Erythroblast (primary cell): ENCODE results near the gene VAV1.

Experiments used
- DNase-seq, 2 experiments: peaks; one replicate each; lab custom pipeline; 2025; lab: John Stamatoyannopoulos, UW
- GATA1 ChIP-seq: IDR thresholded peaks from 2 replicates; pipeline ENCODE4 v1.6.1; 2011; ENCODE audit warnings: low read depth, mild to moderate bottlenecking, control low read depth, low read length, moderate library complexity
- POLR2A ChIP-seq: IDR thresholded peaks from 2 replicates; pipeline ENCODE4 v1.6.1; 2011; ENCODE audit warnings: mild to moderate bottlenecking, low read length

Gene VAV1

GRCh38 chr19:6834433-6834832 is 61.9 kb downstream of the VAV1 start:
- TF ChIP-seq POLR2A (no peak), GATA1 (no peak)
- no peak for DNase-seq

- DNase-seq, result no peak
- TF ChIP-seq GATA1, result no peak
- no peak for TF ChIP-seq POLR2A
These were observed 63.0 kb downstream of the VAV1 start for GRCh38 chr19:6835501-6835900.

DNA sequence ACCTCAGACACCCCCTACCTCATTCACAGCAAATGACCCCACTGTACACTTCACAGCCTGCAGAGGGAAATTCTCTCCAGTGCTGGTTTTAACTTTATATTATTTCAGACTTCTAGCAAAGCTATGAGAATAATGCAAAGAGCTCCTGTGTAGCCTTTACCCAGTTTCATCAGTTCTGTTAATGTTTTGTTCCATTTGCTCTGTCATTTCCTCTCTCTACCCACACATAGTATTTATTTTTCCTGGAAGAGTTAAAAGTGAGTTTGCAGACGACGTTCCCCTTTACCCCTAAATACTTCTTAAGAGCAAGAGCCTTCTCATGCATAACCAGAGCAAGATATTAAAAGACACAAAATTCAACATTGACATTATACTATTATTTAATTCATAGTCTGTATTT is 65.0 kb downstream of the VAV1 start:
- DNase-seq, result no peak
- TF ChIP-seq GATA1 (no peak), POLR2A (no peak)

DNA sequence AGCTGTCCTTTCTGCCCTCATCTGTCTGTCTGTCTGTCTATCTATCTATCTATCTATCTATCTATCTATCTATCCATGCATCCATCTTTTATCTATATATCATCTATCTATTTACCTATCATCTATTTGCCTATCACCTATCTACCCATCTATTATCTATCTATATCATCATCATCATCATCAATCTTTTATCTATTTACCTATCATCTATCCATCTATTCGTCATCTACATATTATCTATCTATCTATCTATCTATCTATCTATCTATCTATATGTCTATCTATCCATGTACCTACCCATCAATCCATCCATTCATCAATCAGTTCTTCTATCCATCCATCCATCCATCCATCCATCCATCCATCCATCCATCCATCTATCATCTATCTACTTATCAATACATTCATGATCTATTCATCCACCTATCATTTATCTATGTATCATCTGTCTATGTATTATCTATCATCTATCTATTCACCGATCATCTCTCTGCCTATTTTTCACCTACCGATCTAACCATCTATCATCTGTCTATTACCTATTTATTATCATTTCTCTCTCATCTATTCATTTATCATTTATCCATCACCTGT is 65.7 kb downstream of the VAV1 start:
- TF ChIP-seq GATA1 (no peak), POLR2A (no peak)
- DNase-seq, result no peak

DNA sequence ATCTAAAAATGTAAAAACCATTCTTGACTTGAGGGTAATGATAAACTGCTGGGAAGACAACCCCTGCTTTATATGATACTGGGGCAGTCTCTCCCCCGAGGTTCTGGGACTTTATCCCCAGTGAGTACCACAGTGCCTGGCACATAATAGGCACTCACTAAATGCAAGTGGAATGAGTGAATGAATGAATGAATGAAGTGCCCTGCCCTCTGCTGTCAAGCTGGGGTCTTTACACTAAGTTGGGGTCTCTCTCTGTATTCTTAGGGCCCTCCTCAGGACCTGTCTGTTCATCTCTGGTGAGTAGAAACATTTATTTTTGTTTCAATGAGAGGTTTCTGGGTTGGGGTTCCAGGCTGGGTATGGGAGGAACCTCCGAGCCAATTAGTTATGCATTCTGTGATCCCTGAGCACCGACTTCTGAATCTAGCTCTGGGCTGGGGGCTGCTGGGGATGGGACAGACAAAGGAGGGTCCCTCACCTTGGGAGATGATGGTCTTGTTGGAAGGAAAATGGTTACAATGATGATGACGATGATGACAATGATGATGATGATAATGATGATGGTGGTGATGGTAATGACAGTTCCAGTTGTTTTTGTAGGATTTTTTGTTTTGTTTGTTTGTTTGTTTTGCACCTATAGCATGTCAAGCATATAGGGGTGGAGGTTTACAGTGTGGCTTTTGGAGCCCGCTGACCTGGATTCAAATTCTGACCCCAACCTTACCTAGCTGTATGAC is 70.5 kb downstream of the VAV1 start:
- no peak for TF ChIP-seq GATA1
- TF ChIP-seq POLR2A, result no peak
- no peak for DNase-seq

DNA sequence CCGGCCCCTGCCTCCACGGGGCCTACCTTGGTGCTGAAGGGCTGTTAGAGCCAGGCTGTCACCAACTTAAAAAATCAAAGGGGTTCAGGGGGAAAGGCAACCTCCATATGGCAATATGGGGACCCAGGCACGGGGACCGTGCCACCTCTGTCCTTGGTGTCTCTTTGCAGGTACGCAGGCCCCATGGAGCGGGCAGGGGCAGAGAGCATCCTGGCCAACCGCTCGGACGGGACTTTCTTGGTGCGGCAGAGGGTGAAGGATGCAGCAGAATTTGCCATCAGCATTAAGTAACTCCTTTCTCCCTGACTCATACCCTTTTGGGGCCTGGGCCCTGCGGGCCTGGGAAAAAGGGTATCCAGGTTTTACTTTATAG is 75.3 kb downstream of the VAV1 start:
- TF ChIP-seq GATA1, result no peak
- no peak for DNase-seq

GRCh38 chr19:6848986-6849385 is 76.5 kb downstream of the VAV1 start:
- TF ChIP-seq POLR2A (no peak), GATA1 (no peak)
- no peak for DNase-seq

DNA sequence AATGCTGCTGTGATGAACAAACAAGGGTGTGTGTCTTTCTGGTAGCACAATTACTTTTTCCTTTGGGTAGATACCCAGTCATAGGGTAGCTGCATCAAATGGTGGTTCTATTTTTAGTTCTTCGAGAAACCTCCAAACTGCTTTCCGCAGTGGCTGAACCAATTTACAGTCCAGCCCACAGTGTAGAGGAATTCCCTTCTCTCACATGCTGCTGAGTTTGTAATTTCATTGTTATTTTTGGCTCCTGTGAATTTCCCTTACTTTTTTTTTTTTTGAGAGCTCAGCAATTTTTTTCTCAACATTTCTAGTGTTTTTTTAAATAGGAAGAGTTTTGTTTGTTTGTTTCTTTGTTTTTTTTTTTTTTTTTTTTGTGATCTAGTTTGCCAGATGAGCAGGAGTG is 77.4 kb downstream of the VAV1 start:
- TF ChIP-seq GATA1 (no peak), POLR2A (no peak)
- DNase-seq, result no peak

GRCh38 chr19:6851359-6851758 is 78.9 kb downstream of the VAV1 start:
- TF ChIP-seq GATA1 (no peak), POLR2A (no peak)
- DNase-seq, result no peak

DNA sequence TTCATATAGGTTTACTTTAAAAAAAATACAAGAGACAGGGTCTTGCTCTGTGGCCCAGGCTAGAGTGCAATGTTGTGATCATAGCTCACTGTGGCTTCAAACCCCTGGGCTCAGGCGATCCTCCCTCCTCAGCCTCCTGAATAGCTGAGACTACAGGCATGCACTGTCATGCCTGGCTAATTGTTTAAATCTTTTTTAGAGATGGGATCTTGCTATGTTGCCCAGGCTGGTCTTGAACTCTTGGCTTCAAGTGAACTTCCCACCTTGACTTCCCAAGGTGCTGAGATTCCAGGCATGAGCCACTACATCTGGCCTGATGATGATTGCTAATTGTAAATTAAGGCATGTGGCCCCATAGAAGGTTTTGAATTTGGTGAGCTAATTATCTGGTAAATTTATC is 79.5 kb downstream of the VAV1 start:
- TF ChIP-seq POLR2A (no peak), GATA1 (no peak)

GRCh38 chr19:6853868-6854267 is 81.4 kb downstream of the VAV1 start:
- no peak for TF ChIP-seq GATA1
- no peak for TF ChIP-seq POLR2A
- no peak for DNase-seq

More for the DNA sequence above, 79.5 kb downstream of the VAV1 start:
- DNase-seq, result no peak

DNA sequence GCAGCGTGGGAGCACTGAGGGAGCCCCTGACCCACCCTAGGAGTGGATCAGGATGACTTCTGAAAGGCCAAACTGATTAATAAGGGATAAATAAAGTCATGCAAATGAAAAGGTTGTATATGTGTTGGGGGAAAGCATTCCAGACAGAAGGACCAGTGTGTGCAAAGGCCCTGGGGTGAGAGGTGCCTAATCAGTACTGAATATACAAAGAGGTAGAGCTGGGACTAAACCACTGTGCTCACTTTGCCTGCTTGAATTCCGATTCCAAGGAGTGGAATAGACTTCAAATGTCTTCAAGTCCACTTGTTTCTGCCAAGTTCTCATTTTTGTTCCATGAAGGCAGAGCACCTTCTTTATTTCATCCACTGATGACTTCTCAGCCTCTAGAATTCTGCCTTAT is 82.2 kb downstream of the VAV1 start:
- DNase-seq, result no peak

DNA sequence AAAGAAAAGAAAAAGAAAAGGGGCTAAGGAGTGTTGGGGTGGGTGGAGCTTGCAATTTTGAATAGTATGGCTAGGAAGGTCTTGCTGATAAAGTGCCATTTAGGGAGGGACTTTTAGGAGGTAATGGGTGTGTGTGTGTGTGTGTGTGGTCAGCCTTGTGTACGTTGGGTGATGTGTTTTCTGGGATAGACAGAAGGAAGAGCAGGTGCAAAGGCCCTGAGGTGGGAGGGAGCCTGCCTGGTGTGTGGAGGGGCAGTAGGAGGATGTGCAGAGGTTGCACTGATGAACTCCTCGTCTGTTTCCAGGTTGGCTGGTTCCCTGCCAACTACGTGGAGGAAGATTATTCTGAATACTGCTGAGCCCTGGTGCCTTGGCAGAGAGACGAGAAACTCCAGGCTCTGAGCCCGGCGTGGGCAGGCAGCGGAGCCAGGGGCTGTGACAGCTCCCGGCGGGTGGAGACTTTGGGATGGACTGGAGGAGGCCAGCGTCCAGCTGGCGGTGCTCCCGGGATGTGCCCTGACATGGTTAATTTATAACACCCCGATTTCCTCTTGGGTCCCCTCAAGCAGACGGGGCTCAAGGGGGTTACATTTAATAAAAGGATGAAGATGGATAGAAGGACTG is 84.4 kb downstream of the VAV1 start:
- no peak for DNase-seq
- TF ChIP-seq GATA1 (no peak), POLR2A (no peak)

More for the DNA sequence above, 82.2 kb downstream of the VAV1 start:
- no peak for TF ChIP-seq GATA1
- TF ChIP-seq POLR2A, result no peak

GRCh38 chr19:6861683-6862286 is 89.3 kb downstream of the VAV1 start:
- DNase-seq, result no peak
- TF ChIP-seq POLR2A (no peak), GATA1 (no peak)
